GDM1 (cell line): Measurements from ENCODE around the gene NFS1.
A peak's percentile ranks its signal among the peaks of the same experiment; 100 is the strongest.

Source experiments
- DNase-seq: peaks from one replicate; lab custom pipeline; 2025; lab: John Stamatoyannopoulos, UW

The NFS1 gene

GRCh38 chr20:35673884-35674283, 25.3 kb downstream of the NFS1 start:
- DNase-seq, result no peak

DNA sequence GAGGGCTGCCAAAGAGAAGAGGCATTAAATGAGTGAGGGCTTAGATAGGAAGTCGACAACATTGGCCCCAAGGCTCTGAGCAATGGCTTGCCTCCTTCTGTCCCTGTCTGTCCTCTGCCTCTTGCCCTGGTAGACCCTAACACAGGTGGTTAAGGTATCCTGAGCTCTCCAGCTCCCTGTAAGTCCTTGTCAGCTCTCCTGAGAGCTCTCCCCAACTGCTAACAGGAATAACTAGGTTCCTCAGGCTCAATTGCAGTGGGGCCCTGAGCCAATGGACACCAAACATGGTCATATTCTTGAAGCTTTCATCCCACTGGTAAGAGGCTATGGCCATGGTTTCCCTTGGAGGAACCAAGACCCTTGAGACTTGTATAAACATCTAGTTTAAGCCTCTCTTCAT, 29.5 kb downstream of the NFS1 start:
- no peak for DNase-seq

- no peak for DNase-seq
Observed at GRCh38 chr20:35669221-35669620, 29.9 kb downstream of the NFS1 start.

DNA sequence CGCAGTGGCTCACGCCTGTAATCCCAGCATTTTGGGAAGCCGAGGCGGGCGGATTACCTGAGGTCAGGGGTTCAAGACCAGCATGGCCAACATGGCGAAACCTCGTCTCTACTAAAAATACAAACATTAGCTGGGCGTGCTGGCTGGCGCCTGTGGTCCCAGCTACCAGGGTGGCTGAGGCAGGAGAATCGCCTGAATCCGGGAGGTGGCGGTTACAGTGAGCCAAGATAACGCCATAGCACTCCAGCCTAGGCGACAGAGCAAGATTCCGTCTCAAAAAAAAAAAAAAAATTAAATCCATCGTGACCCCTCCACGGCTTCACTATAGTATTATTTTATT, 33.2 kb downstream of the NFS1 start:
- no peak for DNase-seq

DNA sequence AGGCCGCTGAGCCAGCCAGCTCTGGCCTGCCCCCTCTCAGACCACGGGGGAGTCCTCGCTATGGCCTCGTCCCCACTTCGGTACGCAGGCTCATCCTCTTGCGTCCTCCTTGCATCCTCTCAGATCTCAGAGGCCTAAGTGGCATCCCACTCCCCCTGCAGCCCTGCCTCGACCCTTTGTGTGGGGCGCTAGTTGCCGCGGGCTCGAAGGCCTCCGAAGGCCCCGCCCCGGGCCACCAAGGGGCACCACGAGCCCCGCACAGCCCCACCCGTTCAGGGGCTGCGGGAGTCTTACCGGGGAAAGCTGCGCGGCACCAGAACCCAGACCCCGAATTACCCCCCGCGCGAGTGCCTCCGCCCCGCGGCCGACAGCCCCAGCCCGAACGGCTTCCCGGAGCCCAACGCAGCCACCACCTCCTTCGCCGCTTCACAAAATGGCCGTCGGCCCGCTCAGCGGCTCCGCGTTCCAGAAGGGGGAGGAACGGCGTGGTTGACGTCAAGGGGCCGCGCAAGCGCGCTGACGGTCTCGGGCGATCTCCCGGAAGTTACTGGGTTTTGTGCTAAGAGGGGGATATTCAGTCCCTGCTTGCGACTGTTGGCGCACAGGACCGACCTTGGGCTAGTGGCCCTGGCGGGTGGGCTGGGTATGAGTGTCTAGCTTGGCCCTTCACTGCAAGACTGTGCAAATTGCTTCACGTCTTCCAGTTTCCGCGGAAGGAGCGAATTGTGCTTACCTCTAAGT, 34.5 kb downstream of the NFS1 start, which contains the start of the genes CPNE1 and RBM12:
Gene CPNE1 (minus strand): TSS at position 435 of the 741 bp plus-strand sequence. CDS start 31,977 bp downstream, outside the sequence.
Gene RBM12 (minus strand): TSS at position 435 of the 741 bp plus-strand sequence. CDS start 9,578 bp downstream, outside the sequence.
- DNase-seq, result peak; percentile 89

GRCh38 chr20:35663516-35664465, 35.4 kb downstream of the NFS1 start:
- DNase-seq, result peak; percentile 21

DNA sequence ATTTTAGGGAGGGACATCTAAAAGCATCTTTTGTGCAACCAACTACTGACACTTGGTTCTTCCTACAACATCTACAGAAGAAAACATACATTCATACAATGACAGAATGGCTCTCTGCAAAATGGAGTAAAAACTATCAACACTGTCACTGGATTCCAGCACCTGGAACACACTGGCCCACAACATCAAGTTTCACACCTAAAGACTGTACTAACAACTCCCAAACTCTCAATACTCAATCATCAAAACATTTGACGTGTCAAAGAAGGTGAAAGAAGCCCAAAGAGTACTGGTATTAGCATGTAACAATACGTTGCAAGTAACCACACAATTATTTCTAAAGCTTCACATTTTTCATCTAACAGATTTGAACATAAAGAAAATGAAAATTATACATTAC, 36.6 kb downstream of the NFS1 start:
- no peak for DNase-seq

GRCh38 chr20:35661908-35662307, 37.2 kb downstream of the NFS1 start:
- no peak for DNase-seq

DNA sequence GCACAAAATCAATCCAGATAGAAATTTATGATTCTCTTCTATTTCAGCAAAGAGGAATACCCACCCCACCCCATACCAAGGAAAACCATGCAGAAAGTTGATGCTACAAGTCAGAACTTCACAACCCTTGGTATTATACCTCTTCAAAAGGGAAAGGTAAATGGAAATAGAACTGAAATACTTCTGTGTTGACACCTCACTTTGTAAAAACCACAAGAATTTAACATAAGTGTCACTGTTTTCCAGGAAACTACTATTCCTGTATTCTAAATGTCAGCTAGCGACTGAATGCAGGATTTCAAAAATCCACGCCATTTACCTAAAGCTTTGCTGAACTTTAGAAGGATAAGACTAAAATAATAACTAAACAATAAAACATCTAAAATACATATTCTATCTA, 38.1 kb downstream of the NFS1 start:
- DNase-seq, result no peak

- no peak for DNase-seq
Observed at GRCh38 chr20:35660122-35660937, 38.8 kb downstream of the NFS1 start.

GRCh38 chr20:35657271-35657670, 41.9 kb downstream of the NFS1 start:
- DNase-seq, result no peak

DNA sequence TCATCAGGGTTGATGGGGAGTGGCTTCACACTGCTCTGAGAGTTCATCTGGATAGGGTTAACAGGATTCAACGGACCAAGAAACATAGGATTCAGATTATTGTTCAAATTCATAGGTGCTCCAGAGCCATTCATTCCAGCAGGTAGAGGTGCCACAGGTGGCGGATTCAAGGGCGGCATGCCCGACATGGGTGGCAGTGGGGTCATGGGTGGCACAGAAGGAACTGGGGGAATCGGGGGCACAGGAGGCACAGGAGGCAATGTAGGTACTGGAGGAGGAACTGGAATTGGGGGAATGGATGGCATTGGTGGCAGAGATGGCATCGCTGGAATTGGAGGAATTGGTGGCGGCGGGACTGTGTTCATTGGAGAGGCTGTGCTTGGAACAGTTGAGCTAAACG, 44.7 kb downstream of the NFS1 start:
- no peak for DNase-seq

DNA sequence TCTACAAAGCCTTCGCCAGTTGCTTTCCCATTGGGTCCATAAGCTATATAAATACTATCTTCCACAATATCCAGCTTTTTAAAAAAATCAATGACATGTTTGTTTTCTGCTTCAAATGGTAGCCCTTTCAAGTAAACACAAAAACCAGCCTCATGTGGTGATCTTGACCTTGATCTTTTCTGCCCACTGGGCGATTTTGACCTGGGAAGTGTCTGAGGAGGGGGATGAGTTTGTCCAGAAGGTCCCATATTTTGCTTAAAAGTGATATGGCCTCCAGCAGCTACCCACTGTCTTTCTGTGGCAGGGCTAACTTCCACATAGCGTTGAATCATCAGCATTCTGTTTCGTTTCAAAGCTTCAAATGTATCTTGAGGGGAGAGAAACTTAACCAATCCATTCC, 45.3 kb downstream of the NFS1 start:
- DNase-seq, result no peak

DNA sequence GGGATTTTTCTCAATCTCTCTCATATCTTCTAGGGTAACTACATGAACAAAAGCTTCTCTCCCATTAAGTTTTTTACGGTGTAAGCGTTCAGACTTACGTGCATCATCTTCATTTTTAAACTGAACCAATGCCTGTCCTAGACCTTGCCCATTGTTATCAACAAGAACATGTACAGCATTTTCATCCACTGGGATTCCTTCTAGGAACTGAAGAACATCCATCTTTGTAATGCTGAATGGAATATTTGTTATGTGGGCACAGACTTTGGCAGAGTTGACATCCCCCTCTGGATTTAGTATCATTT, 45.8 kb downstream of the NFS1 start:
- DNase-seq, result no peak

DNA sequence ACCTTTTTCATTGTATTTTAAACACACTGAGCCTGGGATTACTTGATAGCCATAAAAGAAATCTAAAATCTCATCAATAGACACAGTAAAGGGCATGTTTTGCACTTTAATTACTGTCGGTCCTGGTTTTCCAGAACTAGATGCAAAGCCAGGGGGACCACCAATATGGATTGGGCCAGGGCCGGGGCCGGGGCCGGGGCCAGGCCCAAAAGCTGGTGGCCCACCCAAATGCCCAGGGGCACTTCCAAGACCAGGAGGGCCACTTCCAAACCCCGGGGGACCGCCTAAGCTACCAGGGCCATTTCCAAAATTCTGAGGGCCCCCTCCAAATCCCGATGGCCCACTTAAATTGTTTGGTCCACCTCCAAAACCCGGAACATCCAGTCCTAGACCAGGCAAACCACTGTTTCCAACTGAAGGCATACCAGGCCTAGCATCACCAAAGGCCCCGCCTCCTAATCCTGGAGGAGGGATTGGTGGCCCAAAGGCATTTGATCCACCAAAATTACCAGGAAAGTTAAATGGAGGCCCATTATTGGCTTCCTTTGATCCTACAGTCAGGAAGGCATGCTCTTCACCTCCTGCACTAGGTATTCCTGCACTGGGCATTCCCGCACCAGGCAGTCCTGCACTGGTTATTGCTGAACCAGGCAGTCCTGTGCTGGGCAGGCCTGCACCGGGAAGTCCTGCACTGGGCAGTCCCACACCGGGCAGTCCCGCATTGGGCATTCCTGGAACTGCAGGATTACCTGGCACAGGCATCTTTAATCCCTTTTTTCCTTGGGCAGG, 46.3 kb downstream of the NFS1 start:
- DNase-seq, result no peak

DNA sequence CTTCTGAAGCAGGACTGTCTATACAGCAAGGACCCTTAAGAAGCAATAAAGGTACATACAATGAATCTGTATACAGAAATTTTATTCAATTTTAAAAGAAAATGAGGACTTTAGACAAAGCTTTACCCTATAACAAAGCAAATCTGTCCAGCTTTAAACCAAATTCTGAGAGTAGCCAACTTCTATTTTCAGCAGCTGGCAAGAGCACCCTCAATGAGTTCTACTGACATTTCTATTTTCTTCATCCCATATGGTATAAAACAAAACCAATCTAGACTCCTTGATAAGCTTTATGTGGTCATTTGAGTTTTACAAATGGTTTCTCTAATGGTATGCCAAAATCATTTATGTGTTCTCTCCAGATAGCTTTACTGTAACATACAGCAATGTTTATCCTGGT, 47.2 kb downstream of the NFS1 start:
- no peak for DNase-seq

GRCh38 chr20:35650632-35651031, 48.5 kb downstream of the NFS1 start:
- DNase-seq, result no peak

- DNase-seq, result no peak
Observed at GRCh38 chr20:35648836-35649235, 50.3 kb downstream of the NFS1 start.

DNA sequence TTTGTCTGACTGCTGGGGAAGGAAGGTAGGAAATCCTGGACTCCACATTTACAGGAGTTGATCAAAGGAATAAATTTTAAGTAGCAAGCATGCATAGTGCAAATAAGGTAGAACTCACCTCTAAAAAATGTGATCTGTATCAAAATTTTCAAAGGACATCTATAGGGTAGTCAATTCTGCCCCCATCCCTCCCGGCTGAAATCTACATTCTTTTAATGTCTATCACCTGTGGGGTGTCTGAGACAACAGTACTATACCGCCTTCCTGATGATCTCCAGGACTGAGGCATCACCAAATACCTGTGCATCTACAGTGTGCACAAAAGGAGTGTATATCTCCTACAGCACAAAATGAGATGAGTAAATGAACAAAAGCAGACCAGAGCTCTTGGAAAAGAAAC, 54.3 kb downstream of the NFS1 start:
- no peak for DNase-seq

DNA sequence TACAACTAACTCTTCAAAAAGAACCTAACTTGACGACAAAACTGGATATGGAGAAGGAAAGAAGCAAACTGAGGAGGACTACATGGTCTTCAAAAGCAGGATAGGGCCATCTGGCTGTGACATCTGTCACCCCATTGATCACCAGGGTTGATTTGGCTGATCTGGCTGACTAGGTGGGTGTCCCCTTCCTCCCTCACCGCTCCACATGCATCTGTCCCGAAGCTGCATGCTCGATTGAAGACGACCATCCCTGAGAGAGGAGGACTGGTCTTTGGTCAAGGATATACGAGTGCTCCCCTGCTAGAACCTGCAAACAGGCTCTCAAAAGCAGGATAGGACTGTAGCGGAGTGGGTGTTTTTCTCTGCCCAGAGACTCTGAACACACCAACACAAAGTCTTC, 56.1 kb downstream of the NFS1 start:
- DNase-seq, result no peak

GRCh38 chr20:35641743-35642142, 57.4 kb downstream of the NFS1 start:
- DNase-seq, result no peak

GRCh38 chr20:35640724-35641123, 58.4 kb downstream of the NFS1 start:
- no peak for DNase-seq
